Activated gamma-delta T cell (primary cell): ENCODE results near the gene PLAAT2.
"Not testable (repeated sequence)": the region's sequence is repeated elsewhere in the genome, so short reads cannot be mapped to it uniquely, and the experiment has no call there.

Source experiments
- DNase-seq: peaks from one replicate; lab custom pipeline; 2025; lab: John Stamatoyannopoulos, UW
- total RNA-seq, 2 donors: gene quantifications; one replicate each; lab custom pipeline; 2026; lab: John Stamatoyannopoulos, UW

The PLAAT2 gene
- total RNA-seq: 0.05 to 0.26 reads per million in 2 donors

- no peak for DNase-seq
These were observed at the start of gene PLAAT2 for GRCh38 chr11:63563201-63564055. PLAAT2 (minus strand) TSS chr11:63563379; CDS start chr11:63563324, 55 bp downstream.

DNA sequence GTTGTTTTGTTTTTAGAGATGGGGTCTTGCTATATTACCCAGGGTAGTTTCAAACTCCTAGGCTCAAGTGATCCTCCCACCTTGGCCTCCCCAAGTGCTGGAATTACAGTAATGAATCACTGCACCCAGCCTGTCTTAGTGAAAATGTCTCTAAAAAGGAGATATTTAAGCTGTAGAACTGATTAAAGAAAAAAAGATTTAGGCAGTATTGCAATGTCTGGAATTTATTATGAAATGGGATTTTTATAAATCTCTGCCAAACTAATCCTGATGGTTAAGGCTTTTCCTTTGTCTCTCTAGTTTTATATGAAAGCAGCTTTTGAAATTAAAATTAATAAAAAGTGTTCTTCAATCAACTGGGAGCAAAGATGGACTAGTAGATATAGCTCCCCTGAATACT is 49.0 kb upstream of the PLAAT2 start:
- no peak for DNase-seq

DNA sequence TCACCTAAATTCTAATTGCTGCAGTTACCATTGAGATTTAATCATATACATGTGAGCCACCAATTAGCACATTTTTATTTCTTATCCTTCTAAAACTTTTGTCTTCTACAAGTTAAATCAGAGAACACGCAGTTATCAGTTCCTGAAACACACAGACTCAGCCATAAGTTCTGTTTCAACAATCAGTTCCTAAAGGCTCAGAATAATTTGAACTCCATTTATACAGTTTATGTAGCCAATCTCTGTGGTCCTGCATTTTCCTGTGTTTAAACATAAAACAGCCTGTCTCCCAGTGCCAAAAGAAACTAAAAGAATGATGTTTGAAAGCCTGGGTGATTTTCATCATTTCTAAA is 48.2 kb upstream of the PLAAT2 start:
- DNase-seq: no peak

GRCh38 chr11:63610604-63611394 is 47.6 kb upstream of the PLAAT2 start:
- no peak for DNase-seq

DNA sequence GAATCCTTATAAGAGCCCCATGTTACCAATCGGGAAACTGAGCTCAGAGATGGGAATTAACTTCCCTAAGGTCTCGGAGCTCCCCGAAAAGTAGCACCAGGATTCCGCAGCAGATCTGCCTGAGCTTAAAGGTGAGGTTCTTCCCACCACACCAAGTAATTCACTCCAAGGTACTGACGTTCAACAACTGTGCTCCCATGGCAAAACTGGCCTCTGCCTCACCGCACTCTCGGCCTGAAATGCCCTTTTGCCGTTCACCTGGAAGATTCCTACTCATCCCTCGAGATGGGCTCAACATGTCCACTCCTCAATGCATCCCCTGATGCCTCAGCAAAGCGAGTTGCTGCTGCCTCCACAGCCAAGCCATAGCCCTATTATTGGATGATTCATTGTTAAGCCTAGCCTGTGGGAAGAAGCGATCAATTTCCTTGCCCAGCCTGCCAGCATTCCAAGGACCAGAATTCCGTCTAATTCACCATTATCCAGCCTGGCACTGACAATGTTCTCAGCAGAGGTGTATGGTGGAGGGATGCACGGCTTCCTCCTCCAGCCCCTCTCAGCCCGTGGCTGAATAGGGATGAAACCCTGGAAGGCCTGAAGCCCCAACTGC is 46.9 kb upstream of the PLAAT2 start:
- DNase-seq: no peak

- DNase-seq: no peak
These were observed 46.4 kb upstream of the PLAAT2 start for GRCh38 chr11:63609536-63609935.

- no peak for DNase-seq
These were observed 45.5 kb upstream of the PLAAT2 start for GRCh38 chr11:63608353-63609345.

- no peak for DNase-seq
These were observed 40.0 kb upstream of the PLAAT2 start for GRCh38 chr11:63603180-63603518.

DNA sequence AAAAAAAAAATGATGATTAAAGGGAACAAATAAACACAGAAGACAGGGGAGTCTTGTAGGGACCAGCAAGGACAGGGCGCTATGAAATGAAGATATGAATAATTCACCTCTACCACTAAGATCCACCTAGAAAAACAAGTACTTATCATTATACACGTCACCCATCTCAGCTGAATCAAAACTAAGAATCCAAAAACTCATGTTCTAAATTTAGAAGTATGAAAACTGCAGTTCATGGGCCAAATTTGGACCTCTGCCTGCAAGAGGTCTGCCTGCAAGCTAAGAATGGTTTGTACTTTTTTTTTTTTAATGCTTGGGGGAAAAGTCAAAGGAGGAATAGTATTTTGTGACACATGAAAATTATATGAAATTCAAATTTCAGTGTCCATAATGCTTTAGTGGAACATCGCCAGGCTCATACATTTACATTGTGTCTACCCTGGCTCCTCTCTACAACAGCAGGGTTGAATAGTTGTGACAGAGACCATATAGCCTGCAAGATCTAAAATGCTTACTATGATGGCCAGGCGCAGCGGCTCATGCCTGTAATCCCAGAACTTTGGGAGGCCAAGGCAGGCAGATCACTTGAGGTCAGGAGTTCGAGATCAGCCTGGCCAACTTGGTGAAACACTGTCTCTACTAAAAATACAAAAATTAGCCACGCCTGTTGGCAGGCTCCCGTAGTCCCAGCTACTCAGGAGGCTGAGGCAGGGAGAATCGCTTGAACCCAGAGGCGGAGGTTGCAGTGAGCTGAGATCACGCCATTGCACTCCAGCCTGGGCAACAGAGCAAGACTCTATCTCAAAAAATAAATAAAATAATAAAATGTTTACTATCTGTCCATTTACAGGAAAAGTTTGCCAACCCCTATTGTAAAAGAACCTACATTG is 39.4 kb upstream of the PLAAT2 start:
- DNase-seq: not testable (repeated sequence)

DNA sequence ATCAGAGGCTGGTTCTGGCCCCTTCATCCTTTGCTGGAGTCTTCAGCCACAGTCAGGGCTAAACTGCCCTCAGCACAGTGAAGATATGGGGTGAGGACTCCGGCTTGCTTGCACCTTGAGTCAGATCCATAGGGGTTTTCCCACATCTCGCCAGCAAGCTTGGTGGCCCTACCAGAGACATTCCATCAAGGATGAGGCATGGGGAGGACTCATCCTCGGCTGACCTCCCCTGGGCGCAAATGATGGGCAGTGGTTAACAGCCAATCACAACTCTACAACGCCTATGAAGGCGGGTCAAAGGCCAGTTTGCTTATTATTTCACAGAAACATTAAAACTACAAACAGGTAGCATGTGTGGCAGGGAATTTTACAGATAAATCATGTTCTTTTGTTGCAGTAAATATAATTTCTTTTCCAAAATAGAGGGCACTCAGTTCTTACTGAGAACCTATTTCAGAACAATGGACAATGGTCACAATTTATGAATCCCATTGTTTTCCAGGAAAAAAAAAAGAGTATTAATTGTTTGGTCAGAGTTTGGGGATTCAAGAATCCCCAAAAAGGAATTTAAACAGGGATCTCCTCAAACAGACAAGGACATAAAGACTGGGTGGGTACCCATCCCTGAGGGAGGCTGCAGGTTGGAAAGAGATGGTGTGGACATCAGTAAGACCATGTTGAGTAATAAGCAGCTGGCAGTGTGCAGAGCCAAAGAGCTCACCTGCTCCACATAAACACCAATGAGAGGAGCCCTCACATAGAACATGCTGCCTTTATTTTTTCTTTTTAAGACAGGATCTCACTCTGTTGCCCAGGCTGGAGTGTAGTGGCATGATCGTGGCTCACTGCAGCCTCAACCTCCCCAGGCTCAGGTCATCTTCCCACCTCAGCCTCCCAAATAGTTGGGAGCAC is 36.3 kb upstream of the PLAAT2 start:
- no peak for DNase-seq

GRCh38 chr11:63598556-63598955 is 35.4 kb upstream of the PLAAT2 start:
- no peak for DNase-seq

GRCh38 chr11:63595296-63595695 is 32.1 kb upstream of the PLAAT2 start:
- DNase-seq: no peak

DNA sequence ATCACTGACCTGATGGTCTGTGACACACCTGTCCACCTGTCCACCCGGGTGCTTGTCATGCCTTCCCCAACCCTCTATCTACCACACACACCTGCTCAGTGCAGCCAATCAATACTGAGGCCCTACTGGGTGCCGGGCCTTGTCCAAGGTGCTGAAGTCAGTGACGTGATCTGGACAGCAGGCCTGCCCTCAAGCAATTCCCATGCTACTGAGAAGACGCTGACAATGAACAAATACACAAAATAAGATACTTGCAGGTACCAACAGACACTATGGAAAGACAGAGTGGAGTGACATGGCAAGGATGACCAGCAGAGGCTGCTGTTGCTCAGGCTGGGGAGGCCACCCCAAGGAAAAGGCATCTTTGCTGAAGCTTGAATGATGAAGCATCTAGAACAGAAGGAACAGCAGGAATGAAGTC is 29.8 kb upstream of the PLAAT2 start:
- no peak for DNase-seq

- DNase-seq: no peak
These were observed 27.0 kb upstream of the PLAAT2 start for GRCh38 chr11:63590024-63590788.

DNA sequence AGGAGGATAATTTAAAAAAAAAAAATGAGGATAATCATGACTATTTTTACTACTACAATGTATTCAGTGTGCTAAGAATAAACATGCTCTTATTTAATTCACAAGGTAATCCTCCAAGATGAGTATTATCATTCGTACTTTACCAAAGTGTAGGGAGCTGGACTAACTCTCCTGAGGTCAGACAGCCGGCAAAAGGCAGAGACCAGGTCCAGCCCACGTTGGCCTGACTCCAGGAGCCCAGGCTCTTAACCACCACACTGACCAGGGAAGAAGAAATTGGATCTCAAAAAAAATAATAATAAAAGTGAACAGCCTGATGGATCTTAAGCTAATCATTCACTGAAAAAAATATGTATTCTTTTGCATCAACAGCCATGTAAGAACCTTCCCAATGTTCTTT is 25.8 kb upstream of the PLAAT2 start:
- no peak for DNase-seq

DNA sequence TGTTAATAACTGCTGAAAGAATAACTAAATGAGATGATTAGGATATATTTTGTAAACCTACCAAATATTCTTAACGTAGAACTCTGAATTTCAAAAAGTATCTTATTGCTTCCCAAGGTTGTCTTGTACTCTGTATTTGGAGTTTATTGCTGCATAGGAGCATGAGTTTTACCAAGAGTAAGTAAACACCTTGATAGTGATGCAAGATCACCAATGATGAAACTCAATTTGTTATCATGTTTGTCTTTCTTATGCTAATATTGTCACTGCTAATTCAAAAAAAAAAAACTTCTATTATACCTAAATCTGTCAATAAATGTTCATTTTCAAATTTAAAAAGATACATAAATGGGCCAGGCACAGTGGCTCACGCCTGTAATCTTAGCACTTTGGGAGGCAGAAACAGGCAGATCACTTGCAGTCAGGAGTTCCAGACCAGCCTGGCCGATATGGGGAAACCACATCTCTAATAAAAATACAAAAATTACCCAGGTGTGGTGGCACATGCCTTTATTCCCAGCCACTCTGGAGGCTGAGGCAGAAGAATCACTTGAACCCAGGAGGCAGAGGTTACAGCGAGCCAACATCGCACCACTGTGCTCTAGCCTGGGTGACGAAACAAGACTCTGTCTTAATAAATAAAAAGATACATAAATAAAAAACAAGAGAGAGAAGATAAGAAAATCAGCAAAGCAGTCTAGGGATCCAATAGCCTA is 23.4 kb upstream of the PLAAT2 start:
- no peak for DNase-seq

- no peak for DNase-seq
These were observed 20.1 kb upstream of the PLAAT2 start for GRCh38 chr11:63583357-63583677.

DNA sequence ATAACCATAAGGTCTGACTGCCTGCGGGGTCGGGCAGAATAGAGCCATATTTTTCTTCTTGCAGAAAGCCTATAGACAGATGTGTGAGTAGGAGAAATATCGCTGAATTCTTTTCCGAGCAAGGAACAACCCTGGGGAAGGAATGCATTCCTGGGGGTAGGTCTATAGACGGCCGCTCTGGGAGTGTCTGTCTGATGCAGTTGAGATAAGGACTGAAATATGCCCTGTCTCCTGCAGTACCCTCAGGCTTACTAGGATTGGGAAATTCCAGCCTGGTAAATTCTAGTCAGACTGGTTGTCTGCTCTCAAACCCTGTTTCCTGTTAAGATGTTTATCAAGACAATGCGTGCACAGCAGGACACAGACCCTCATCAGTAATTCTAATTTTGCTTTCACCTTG is 18.0 kb upstream of the PLAAT2 start:
- not testable (repeated sequence) for DNase-seq
